Measurements from ENCODE around the gene TTPAL.

Gene TTPAL

GRCh38 chr20:44540834-44541233 is 65.2 kb downstream of the TTPAL start:
- peak; percentile 17 for DNase-seq (ENCODE audit: low spot score)

DNA sequence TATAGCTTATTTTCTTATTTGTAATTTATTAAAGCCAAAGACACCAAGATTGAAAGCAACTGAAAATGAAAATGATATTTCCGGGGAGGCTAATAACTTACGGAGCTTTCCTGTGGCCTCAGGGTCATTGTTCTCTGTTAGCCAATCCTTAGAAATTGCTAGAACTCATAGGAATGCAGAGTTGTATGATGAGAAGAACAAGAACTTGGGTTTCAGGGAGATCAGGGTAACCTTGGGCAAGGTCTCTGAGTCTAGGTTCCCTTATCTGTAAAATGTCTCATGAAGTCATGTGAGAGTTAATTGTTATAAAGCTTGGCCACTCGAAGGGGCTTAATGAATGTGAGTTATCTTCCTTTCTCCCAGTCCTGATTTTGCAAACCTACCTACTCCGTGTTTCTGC is 66.3 kb downstream of the TTPAL start:
- DNase-seq (ENCODE audit: low spot score) = no peak

DNA sequence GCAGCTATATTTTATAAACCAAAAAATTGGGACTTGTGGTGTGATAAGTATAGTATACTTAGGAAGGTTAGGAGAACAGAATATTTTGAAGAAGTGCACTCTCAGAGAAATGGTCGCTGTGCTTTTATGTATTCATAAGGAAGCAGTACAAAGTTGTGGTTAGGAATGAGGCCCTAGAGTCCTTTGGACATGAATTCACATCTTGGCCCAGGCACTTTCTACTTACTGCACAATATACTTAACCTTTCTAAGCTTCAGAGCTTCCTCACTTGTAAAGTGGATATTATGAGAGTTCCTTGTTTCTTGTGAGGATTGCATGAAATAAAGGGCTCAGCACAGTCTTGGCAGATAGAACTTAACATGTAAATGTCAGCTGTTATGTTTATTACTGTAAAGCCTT is 67.2 kb downstream of the TTPAL start:
- DNase-seq (ENCODE audit: low spot score) = no peak

- DNase-seq (ENCODE audit: low spot score) = no peak
These were observed 67.7 kb downstream of the TTPAL start for GRCh38 chr20:44543358-44543757.
